ENCODE results near the gene LRRK1. TPM values are rescaled to one million over a fixed set of nuclear protein-coding genes. Genes with fewer than 3 reads are reported as not detected.

The LRRK1 gene
- total and polyA plus RNA-seq, 9 donors: 6.5 to 27.3 (median 17.5) TPM

- no peak overlapping the region for H3K4me3 ChIP-seq
- peaks cover 1% of the 10 kb centered on the region for H3K4me1 ChIP-seq (ENCODE audit: insufficient read depth)
- H3K9me3 ChIP-seq: no peaks in the 10 kb centered on the region
- TF ChIP-seq CTCF (IDR thresholded peaks at IDR 0.05): no peak
- TF ChIP-seq EP300 (IDR thresholded peaks at IDR 0.05): no peak
- no peak for TF ChIP-seq POLR2A (IDR thresholded peaks at IDR 0.05)
- no peak overlapping the region for H3K27ac ChIP-seq
- peak in 2 of 5 donors; percentile 9 to 15 for DNase-seq
- no peaks in the 10 kb centered on the region for H3K27me3 ChIP-seq
- intact Hi-C loops (cut with DNase I): loop anchor here in 1 of 4 donors (10.0 kb wide), 1 partner anchor 141 kb away; the partner anchor contains the start of gene CHSY1
- WGBS, 3 donors: 91 to 92% (median 92%) methylated on average over 19 of the region's 19 CpGs
- H3K36me3 ChIP-seq: no peaks in the 10 kb centered on the region
Observed at GRCh38 chr15:101113114-101114005, 194.2 kb downstream of the LRRK1 start.

GRCh38 chr15:101114166-101114565 is 195.0 kb downstream of the LRRK1 start:
- H3K27me3 ChIP-seq: no peaks in the 10 kb centered on the region
- peaks cover 1% of the 10 kb centered on the region for H3K4me1 ChIP-seq (ENCODE audit: insufficient read depth)
- intact Hi-C loops (cut with DNase I): loop anchor here in 1 of 4 donors (10.0 kb wide), 1 partner anchor 141 kb away; the partner anchor contains the start of gene CHSY1
- peak in 1 of 5 donors; percentile 26 for DNase-seq
- TF ChIP-seq POLR2A (IDR thresholded peaks at IDR 0.05): no peak
- TF ChIP-seq CTCF (IDR thresholded peaks at IDR 0.05): no peak
- no peak for TF ChIP-seq EP300 (IDR thresholded peaks at IDR 0.05)
- H3K9me3 ChIP-seq: no peaks in the 10 kb centered on the region
- no peaks in the 10 kb centered on the region for H3K36me3 ChIP-seq
- no peak overlapping the region for H3K4me3 ChIP-seq
- H3K27ac ChIP-seq: no peak overlapping the region
- WGBS, 3 donors: 76 to 77% (median 76%) methylated on average over 10 of the region's 10 CpGs

- Histone ChIP-seq H3K4me1 (ENCODE audit: insufficient read depth) (peaks cover 1% of the 10 kb centered on the region), H3K4me3 (no peak overlapping the region), H3K9me3 (no peaks in the 10 kb centered on the region), H3K36me3 (no peaks in the 10 kb centered on the region), H3K27ac (no peak overlapping the region), H3K27me3 (no peaks in the 10 kb centered on the region)
- DNase-seq: peak in 1 of 5 donors; percentile 19
- WGBS, 3 donors: 93 to 98% (median 98%) methylated on average over 4 of the region's 4 CpGs
- TF ChIP-seq EP300 (IDR thresholded peaks at IDR 0.05): no peak
- no peak for TF ChIP-seq POLR2A (IDR thresholded peaks at IDR 0.05)
- no peak for TF ChIP-seq CTCF (IDR thresholded peaks at IDR 0.05)
- intact Hi-C loops (cut with DNase I): loop anchor here in 1 of 4 donors (10.0 kb wide), 1 partner anchor 140 kb away; the partner anchor contains the start of gene CHSY1
Observed at GRCh38 chr15:101114610-101115009, 195.5 kb downstream of the LRRK1 start.

- no peak overlapping the region for H3K4me3 ChIP-seq
- intact Hi-C loops (cut with DNase I): loop anchor here in 1 of 4 donors (10.0 kb wide), 1 partner anchor 139 kb away; the partner anchor contains the start of gene CHSY1
- no peak for TF ChIP-seq CTCF (IDR thresholded peaks at IDR 0.05)
- TF ChIP-seq POLR2A (IDR thresholded peaks at IDR 0.05): no peak
- no peak for TF ChIP-seq EP300 (IDR thresholded peaks at IDR 0.05)
- H3K9me3 ChIP-seq: no peaks in the 10 kb centered on the region
- no peak overlapping the region for H3K27ac ChIP-seq
- no peaks in the 10 kb centered on the region for H3K27me3 ChIP-seq
- H3K36me3 ChIP-seq: no peaks in the 10 kb centered on the region
- DNase-seq: peak in 2 of 5 donors; percentile 12 to 35
- H3K4me1 ChIP-seq (ENCODE audit: insufficient read depth): peaks cover 1% of the 10 kb centered on the region
- WGBS, 3 donors: 24 to 39% (median 32%) methylated on average over 9 of the region's 9 CpGs
Observed at GRCh38 chr15:101115393-101115785, 196.2 kb downstream of the LRRK1 start.

All from ovary (tissue), 9 donors.